HFF-Myc (cell line): ENCODE results near the gene ATP11C.

Experiments used
- DNase-seq: peaks from one replicate; pipeline ENCODE4 v3.0.0-alpha.2; 2011; ENCODE audit warnings: low read depth; ENCODE audit errors: extremely low read depth
- H3K4me3 ChIP-seq: replicated peaks from 2 replicates; pipeline ENCODE4 v1.5.1; 2011; ENCODE audit warnings: low read depth, mild to moderate bottlenecking, control low read depth, low read length
- CTCF ChIP-seq: IDR thresholded peaks from 2 replicates; pipeline ENCODE4 v1.5.1; 2012; ENCODE audit warnings: mild to moderate bottlenecking, low read depth, low read length, control low read depth; ENCODE audit errors: missing control alignments

The ATP11C gene

GRCh38 chrX:139803224-139803623 is 129.6 kb downstream of the ATP11C start:
- no peak overlapping the region for H3K4me3 ChIP-seq
- no peak for TF ChIP-seq CTCF
- no peak for DNase-seq

DNA sequence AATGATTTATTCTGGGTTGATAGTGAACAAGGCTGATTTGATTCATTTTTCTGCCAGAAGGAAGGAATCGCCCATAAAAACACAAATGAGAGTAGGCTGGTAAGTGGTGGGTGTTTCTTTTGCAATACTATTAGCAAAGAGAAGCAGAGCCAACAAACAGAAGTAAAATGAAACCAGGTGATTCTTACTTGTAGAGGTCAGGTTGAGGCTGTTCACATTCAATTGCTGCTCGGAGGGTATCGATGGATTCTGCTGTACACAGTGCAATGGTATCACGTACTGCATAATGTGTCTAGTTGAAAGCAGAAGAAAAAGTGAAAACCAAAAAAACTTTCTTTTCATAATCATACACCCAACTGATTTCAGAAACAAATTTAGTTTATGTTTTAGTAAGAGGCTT is 130.8 kb downstream of the ATP11C start:
- no peak for DNase-seq
- no peak for TF ChIP-seq CTCF
- H3K4me3 ChIP-seq, result no peak overlapping the region

DNA sequence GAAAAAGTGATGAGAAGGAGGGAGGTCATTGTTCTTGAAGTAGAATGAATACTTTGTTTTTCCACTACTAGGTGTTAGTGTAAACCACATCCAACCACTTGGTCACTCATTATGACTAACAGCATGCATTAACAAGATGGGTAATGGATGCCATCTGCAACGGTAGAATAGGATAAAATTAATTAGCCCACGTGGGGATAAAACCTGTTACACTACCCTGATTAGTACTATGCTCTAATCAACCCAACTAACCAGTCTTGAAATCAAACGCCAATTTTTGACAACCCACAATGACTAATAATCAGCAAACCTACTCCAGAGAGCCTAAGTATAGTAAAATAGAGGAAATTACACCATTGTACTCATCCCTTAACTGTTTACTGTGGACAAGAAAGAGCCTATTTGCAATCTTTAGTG is 131.4 kb downstream of the ATP11C start:
- no peak for DNase-seq
- no peak overlapping the region for H3K4me3 ChIP-seq
- TF ChIP-seq CTCF, result no peak

GRCh38 chrX:139798701-139799100 is 134.2 kb downstream of the ATP11C start:
- no peak for TF ChIP-seq CTCF
- no peak for DNase-seq

GRCh38 chrX:139795196-139795595 is 137.7 kb downstream of the ATP11C start:
- no peak for DNase-seq

More at GRCh38 chrX:139798701-139799100, 134.2 kb downstream of the ATP11C start:
- no peak overlapping the region for H3K4me3 ChIP-seq

GRCh38 chrX:139787601-139788000 is 145.3 kb downstream of the ATP11C start:
- TF ChIP-seq CTCF, result no peak
- H3K4me3 ChIP-seq, result no peak overlapping the region
- no peak for DNase-seq

More at GRCh38 chrX:139795196-139795595, 137.7 kb downstream of the ATP11C start:
- TF ChIP-seq CTCF, result no peak
- no peak overlapping the region for H3K4me3 ChIP-seq

DNA sequence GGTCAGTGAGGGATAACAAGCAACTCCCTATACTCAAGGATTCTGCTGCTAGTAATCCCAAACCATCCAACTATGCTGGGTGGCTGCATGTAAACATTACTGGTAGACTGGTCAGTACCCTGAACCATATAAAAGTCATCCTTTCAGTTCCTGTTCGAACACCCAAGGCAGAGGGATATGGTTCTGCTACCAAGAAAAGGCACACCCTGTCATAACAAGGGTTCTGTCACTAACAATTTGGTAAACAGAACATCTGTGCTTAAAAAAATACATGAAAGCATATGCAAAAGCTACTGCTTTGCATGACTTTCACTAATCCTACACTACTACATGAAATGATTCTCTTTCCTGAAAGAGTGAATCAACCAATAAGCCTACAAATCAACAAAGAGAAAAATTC is 148.0 kb downstream of the ATP11C start:
- TF ChIP-seq CTCF, result no peak

More for the DNA sequence above, 148.0 kb downstream of the ATP11C start:
- H3K4me3 ChIP-seq, result no peak overlapping the region
- DNase-seq, result no peak
